Measurements from ENCODE around the gene SERPINF2. TPM values are rescaled to one million over a fixed set of nuclear protein-coding genes. Genes with fewer than 3 reads are reported as not detected.
"Not testable (repeated sequence)": the region's sequence is repeated elsewhere in the genome, so short reads cannot be mapped to it uniquely, and the experiment has no call there.

The SERPINF2 gene
- polyA plus RNA-seq, 3 donors from 2014 or later = 0.76 TPM; not detected in 2

DNA sequence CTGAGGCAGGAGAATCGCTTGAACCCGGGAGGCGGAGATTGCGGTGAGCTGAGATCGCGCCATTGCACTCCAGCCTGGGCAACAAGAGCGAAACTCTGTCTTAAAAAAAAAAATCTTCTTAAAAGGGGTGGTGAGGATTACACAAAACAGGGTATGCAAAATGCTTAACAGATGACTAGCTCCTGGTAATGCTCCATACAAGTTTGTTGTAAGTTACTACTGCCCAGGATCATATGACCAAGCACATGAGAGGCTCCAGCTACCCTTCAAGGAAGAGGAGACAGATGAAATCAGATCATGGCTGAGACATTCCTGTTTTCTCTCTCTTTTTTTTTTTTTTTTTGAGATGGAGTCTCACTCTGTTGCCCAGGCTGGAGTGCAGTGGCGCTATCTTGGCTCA, 20.6 kb upstream of the SERPINF2 start:
- H3K36me3 Mint-ChIP-seq, H3K9me3 Mint-ChIP-seq, DNase-seq, H3K4me3 Mint-ChIP-seq: not testable (repeated sequence)
- H3K27me3 Mint-ChIP-seq (ENCODE audit: low read depth in 3 of 3) = peaks cover 11 to 27% (median 17%) of the 10 kb centered on the region in 3 donors
- H3K4me1 Mint-ChIP-seq = peaks cover 48 to 50% of the 10 kb centered on the region in 2 donors
- H3K27ac Mint-ChIP-seq = peak overlapping the region; percentile 94 to 99 (median 98)

DNA sequence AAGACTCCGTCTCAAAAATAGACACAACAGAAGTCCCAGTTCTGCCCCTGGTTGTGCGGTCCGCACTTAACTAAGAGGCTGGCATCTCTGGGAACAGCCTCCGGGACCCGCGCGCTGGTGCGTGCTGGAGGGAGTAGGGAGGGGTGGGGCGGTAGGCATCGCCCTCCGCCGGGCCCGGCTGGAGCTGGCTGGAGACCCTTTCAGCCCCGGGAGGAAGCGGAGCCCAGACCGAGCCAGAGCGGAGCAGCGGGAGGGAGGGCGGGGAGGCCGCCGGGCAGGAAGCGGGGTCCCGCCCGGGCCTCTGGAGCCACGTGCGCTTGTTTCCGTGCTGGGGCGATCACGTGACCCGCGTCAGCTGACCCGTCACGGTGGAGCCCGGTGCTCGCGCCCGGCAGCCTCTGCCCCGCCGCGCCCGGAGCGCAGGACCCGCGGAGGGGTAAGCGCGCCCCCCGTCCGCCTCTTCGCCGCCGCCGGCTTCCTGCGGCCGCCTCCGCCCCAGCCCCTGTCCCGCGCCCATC, 18.3 kb upstream of the SERPINF2 start, which contains the start of gene WDR81:
Gene WDR81, plus strand, starts transcription at position 354 of the 518 bp plus-strand sequence. CDS start 256 bp downstream, outside the sequence.
- peak; percentile 86 to 88 (median 87) for DNase-seq
- Mint-ChIP-seq H3K4me1 (peaks cover 43 to 45% of the 10 kb centered on the region in 2 donors), H3K9me3 (no peaks in the 10 kb centered on the region), H3K27ac (peak within 1 kb of the TSS; percentile 79 to 99 (median 98)), H3K27me3 (ENCODE audit: low read depth in 3 of 3) (peaks cover 7 to 21% (median 10%) of the 10 kb centered on the region in 3 donors), H3K4me3 (peak within 1 kb of the TSS; percentile 84 to 91 (median 89)), H3K36me3 (peaks cover 2 to 5% (median 2%) of the 10 kb centered on the region in 3 donors)

DNA sequence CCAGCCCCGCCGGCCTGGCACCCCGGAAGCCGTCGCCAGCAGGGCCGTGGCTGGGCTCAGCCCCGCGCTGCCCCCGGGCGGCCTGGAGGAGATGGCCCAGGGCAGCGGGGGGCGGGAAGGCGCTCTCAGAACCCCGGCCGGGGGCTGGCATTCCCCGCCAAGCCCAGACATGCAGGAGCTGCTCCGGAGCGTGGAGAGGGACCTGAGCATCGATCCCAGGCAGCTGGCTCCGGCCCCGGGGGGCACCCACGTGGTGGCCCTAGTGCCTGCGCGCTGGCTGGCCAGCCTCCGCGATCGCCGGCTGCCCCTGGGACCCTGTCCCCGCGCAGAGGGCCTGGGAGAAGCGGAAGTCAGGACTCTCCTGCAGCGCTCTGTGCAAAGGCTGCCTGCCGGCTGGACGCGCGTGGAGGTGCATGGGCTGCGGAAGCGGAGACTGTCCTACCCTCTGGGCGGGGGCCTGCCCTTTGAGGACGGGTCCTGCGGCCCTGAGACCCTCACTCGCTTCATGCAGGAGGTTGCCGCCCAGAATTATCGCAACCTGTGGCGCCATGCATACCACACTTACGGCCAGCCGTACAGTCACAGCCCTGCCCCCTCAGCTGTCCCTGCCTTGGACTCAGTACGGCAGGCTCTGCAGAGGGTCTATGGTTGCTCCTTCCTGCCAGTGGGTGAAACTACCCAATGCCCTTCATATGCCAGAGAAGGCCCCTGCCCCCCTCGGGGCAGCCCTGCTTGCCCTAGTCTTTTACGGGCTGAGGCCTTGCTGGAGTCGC, 17.6 kb upstream of the SERPINF2 start:
- Mint-ChIP-seq H3K4me1 (peaks cover 47 to 50% of the 10 kb centered on the region in 2 donors), H3K9me3 (no peaks in the 10 kb centered on the region)
- no peak for DNase-seq

DNA sequence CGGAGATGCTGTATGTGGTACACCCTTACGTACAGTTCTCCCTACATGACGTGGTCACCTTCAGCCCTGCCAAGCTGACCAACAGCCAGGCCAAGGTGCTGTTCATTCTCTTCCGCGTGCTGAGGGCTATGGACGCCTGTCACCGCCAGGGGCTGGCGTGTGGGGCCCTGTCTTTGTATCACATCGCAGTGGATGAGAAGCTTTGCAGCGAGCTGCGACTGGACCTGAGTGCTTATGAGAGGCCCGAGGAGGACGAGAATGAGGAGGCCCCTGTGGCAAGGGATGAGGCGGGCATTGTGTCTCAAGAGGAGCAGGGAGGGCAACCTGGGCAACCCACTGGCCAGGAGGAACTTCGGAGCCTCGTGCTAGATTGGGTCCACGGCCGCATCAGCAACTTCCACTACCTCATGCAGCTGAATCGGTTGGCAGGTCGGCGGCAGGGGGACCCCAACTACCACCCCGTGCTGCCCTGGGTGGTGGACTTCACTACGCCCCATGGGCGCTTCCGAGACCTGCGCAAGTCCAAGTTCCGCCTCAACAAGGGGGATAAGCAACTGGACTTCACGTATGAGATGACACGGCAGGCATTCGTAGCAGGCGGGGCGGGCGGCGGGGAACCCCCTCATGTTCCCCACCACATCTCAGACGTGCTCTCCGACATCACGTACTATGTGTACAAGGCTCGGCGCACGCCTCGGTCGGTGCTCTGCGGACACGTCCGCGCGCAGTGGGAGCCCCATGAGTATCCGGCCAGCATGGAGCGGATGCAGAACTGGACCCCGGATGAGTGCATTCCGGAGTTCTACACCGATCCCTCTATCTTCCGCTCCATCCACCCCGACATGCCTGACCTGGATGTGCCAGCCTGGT, 16.8 kb upstream of the SERPINF2 start:
- peak overlapping the region; percentile 67 to 83 (median 78) for H3K4me3 Mint-ChIP-seq
- DNase-seq = no peak
- H3K36me3 Mint-ChIP-seq = peaks cover 4 to 10% (median 7%) of the 10 kb centered on the region in 3 donors
- peak overlapping the region in 4 of 6 donors; percentile 49 to 91 (median 65) for H3K27ac Mint-ChIP-seq
- H3K27me3 Mint-ChIP-seq (ENCODE audit: low read depth in 3 of 3) = peaks cover 7 to 20% (median 10%) of the 10 kb centered on the region in 3 donors
- peaks cover 41 to 46% of the 10 kb centered on the region in 2 donors for H3K4me1 Mint-ChIP-seq
- H3K9me3 Mint-ChIP-seq = no peaks in the 10 kb centered on the region

More for the DNA sequence above, 17.6 kb upstream of the SERPINF2 start:
- Mint-ChIP-seq H3K4me3 (peak overlapping the region; percentile 67 to 83 (median 78)), H3K27me3 (ENCODE audit: low read depth in 3 of 3) (peaks cover 9 to 21% (median 10%) of the 10 kb centered on the region in 3 donors), H3K27ac (peak overlapping the region in 4 of 6 donors; percentile 49 to 91 (median 65)), H3K36me3 (peaks cover 4 to 10% (median 7%) of the 10 kb centered on the region in 3 donors)

DNA sequence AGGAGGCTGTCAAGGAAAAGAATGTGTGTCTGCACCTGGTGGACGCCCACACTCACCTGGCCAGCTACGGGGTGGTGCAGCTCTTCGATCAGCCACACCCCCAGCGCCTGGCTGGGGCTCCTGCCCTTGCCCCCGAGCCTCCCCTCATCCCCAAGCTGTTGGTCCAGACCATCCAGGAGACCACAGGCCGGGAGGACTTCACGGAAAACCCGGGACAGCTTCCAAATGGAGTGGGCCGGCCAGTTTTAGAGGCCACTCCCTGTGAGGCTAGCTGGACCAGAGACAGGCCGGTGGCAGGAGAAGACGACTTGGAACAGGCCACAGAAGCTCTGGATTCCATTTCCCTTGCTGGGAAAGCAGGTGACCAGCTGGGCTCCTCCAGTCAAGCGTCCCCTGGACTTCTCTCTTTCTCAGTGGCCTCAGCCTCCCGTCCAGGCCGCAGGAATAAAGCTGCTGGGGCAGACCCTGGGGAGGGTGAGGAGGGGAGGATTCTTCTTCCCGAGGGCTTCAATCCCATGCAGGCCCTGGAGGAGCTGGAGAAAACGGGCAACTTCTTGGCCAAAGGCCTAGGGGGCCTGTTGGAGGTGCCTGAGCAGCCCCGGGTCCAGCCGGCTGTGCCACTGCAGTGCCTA, 15.9 kb upstream of the SERPINF2 start:
- no peak for DNase-seq
- no peak overlapping the region for H3K27ac Mint-ChIP-seq
- peak overlapping the region in 1 of 5 donors; percentile 13 for H3K4me3 Mint-ChIP-seq
- peaks cover 7 to 20% (median 10%) of the 10 kb centered on the region in 3 donors for H3K27me3 Mint-ChIP-seq (ENCODE audit: low read depth in 3 of 3)
- H3K4me1 Mint-ChIP-seq = peaks cover 39 to 44% of the 10 kb centered on the region in 2 donors
- H3K36me3 Mint-ChIP-seq = peaks cover 4 to 10% (median 7%) of the 10 kb centered on the region in 3 donors
- no peaks in the 10 kb centered on the region for H3K9me3 Mint-ChIP-seq

DNA sequence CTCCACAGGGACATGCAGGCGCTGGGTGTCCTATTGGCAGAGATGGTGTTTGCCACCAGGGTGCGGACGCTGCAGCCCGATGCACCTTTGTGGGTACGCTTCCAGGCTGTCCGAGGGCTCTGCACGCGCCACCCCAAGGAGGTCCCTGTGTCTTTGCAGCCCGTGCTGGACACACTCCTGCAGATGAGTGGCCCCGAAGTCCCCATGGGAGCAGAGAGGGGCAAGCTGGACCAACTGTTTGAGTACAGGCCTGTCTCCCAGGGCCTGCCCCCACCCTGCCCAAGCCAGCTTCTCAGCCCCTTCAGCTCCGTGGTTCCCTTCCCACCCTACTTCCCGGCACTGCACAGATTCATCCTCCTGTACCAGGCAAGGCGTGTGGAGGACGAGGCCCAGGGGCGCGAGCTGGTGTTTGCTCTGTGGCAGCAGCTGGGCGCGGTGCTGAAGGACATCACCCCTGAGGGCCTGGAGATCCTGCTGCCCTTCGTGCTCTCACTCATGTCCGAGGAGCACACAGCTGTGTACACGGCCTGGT, 15.3 kb upstream of the SERPINF2 start:
- H3K27me3 Mint-ChIP-seq (ENCODE audit: low read depth in 3 of 3) = peaks cover 7 to 20% (median 10%) of the 10 kb centered on the region in 3 donors
- peaks cover 4 to 10% (median 7%) of the 10 kb centered on the region in 3 donors for H3K36me3 Mint-ChIP-seq
- H3K4me3 Mint-ChIP-seq = no peak overlapping the region
- H3K4me1 Mint-ChIP-seq = peaks cover 39 to 42% of the 10 kb centered on the region in 2 donors
- no peak overlapping the region for H3K27ac Mint-ChIP-seq
- H3K9me3 Mint-ChIP-seq = no peaks in the 10 kb centered on the region
- DNase-seq = no peak

DNA sequence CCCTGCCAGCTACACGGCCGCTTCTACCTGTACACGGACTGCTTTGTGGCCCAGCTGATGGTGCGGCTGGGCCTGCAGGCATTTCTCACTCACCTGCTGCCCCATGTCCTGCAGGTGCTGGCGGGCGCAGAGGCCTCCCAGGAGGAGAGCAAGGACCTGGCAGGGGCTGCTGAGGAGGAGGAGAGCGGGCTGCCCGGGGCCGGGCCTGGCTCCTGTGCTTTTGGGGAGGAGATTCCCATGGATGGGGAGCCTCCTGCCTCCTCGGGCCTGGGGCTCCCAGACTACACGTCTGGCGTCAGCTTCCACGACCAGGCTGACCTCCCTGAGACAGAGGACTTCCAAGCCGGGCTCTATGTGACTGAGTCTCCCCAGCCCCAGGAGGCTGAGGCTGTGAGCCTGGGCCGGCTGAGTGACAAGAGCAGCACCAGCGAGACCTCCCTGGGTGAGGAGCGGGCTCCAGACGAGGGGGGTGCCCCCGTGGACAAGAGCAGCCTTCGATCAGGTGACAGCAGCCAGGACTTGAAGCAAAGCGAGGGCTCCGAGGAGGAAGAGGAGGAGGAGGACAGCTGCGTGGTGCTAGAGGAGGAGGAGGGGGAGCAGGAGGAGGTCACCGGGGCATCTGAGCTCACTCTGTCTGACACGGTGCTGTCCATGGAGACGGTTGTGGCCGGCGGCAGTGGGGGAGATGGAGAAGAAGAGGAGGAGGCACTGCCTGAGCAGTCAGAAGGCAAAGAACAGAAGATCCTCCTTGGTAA, 14.6 kb upstream of the SERPINF2 start:
- Mint-ChIP-seq H3K4me3 (no peak overlapping the region), H3K27ac (peak overlapping the region in 1 of 6 donors; percentile 24), H3K36me3 (peaks cover 4 to 11% (median 8%) of the 10 kb centered on the region in 3 donors), H3K27me3 (ENCODE audit: low read depth in 3 of 3) (peaks cover 3 to 14% (median 9%) of the 10 kb centered on the region in 3 donors), H3K4me1 (peaks cover 32 to 35% of the 10 kb centered on the region in 2 donors), H3K9me3 (no peaks in the 10 kb centered on the region)
- DNase-seq = no peak

DNA sequence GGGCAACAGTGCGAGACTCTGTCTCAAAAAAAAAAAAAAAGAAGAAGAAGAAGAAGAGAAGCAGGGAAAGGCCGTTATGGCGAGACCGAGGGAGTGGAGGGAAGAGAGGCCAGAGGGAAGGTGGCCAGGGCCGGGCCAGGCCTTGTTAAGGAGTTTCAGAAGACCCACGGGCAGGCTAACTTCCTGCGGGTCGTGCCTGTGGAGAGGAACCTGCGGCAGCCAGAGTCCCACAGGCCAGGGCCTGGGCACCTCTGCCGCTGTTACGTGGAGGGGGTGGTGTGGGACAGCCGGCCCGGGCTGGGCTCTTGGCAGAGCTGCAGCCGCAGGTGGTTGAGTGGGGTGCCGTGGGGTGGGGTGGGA, 12.7 kb upstream of the SERPINF2 start:
- peak overlapping the region in 2 of 6 donors; percentile 7 to 71 for H3K27ac Mint-ChIP-seq
- H3K9me3 Mint-ChIP-seq = no peaks in the 10 kb centered on the region
- no peak overlapping the region for H3K4me3 Mint-ChIP-seq
- peaks cover 4 to 18% (median 10%) of the 10 kb centered on the region in 3 donors for H3K36me3 Mint-ChIP-seq
- peaks cover 22 to 24% of the 10 kb centered on the region in 2 donors for H3K4me1 Mint-ChIP-seq
- peaks cover 1 to 5% (median 3%) of the 10 kb centered on the region in 3 donors for H3K27me3 Mint-ChIP-seq (ENCODE audit: low read depth in 3 of 3)
- DNase-seq = no peak

DNA sequence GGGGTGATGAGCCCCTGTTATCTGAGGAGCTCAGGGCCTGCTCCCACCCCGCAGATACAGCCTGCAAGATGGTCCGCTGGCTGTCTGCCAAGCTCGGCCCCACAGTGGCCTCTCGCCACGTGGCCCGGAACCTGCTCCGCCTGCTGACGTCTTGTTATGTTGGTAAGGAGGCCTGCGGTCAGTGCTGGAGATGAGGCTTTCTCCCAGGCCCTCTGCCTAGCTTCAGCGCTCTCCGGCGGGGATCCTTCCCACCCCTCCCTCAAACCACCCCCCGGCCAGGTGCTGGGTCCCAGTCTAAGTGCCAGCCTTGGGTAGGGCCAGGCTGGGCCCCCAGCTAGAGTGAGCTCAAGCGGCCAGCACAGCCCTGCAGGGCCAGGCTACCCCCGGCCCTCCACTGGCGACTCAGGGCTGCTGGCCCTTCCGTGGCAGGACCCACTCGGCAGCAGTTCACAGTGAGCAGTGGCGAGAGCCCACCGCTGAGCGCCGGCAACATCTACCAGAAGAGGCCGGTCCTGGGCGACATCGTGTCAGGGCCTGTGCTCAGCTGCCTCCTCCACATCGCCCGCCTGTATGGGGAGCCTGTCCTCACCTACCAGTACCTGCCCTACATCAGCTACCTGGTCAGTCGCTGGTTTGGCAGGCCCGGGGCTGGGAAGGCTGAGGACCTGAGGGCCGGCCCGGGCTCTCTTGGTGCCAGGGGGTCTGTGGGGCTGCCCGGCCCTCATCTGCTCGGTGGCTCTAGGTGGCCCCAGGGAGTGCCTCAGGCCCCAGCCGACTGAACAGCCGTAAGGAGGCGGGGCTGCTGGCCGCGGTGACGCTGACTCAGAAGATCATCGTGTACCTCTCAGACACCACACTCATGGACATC, 12.1 kb upstream of the SERPINF2 start:
- Mint-ChIP-seq H3K4me3 (no peak overlapping the region), H3K36me3 (peaks cover 4 to 16% (median 10%) of the 10 kb centered on the region in 3 donors), H3K4me1 (peaks cover 17 to 21% of the 10 kb centered on the region in 2 donors), H3K27me3 (ENCODE audit: low read depth in 3 of 3) (peaks cover 1 to 3% (median 2%) of the 10 kb centered on the region in 3 donors), H3K27ac (no peak overlapping the region), H3K9me3 (no peaks in the 10 kb centered on the region)
- DNase-seq = no peak

DNA sequence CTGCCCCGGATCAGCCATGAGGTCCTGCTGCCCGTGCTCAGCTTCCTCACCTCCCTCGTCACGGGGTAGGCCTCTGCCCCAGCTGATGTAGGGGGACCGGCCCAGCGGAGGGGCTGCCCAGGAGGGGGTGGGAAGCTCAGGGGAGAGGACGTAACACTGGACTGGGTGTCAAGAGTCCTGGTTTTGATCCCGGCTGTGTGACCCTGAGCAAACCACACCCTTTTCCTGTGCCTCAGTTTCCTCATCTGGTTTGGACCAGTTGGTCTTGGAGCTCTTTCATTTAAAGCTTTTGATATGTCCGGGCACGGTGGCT, 11.5 kb upstream of the SERPINF2 start:
- Mint-ChIP-seq H3K4me3 (no peak overlapping the region), H3K27me3 (ENCODE audit: low read depth in 3 of 3) (peaks cover 0 to 3% (median 1%) of the 10 kb centered on the region in 3 donors), H3K4me1 (peaks cover 15 to 17% of the 10 kb centered on the region in 2 donors), H3K27ac (no peak overlapping the region), H3K9me3 (no peaks in the 10 kb centered on the region), H3K36me3 (peaks cover 4 to 15% (median 10%) of the 10 kb centered on the region in 3 donors)
- no peak for DNase-seq

DNA sequence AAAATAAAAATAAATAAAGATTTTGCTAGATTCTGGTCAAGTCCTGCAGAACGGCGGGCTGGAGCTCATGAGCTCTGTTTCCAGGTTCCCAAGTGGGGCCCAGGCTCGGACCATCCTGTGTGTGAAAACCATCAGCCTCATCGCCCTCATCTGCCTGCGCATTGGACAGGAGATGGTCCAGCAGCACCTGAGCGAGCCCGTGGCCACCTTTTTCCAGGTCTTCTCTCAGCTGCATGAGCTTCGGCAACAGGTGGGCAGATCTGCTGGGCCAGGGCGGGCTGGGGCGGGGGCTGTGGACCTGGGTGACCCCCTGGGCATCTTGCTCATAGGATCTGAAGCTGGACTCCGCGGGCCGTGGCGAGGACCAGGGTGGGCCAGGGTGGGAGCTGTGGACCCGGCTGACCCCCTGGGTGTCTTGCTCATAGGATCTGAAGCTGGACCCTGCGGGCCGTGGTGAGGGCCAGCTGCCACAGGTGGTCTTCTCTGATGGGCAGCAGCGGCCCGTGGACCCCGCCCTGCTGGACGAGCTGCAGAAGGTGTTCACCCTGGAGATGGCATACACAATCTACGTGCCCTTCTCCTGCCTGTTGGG, 10.3 kb upstream of the SERPINF2 start:
- Mint-ChIP-seq H3K4me1 (peaks cover 14 to 17% of the 10 kb centered on the region in 2 donors), H3K4me3 (no peak overlapping the region)
- DNase-seq = no peak

More for the DNA sequence above, 10.3 kb upstream of the SERPINF2 start:
- Mint-ChIP-seq H3K27me3 (ENCODE audit: low read depth in 3 of 3) (peaks cover 0 to 1% (median 1%) of the 10 kb centered on the region in 3 donors), H3K36me3 (peaks cover 4 to 15% (median 13%) of the 10 kb centered on the region in 3 donors), H3K9me3 (no peaks in the 10 kb centered on the region), H3K27ac (no peak overlapping the region)

Data from immature natural killer cell (primary cell).